ENCODE results near the gene MBNL1. TPM values are rescaled to one million over a fixed set of nuclear protein-coding genes. Genes with fewer than 3 reads are reported as not detected.

The MBNL1 gene
- polyA plus RNA-seq, 3 donors = 190 to 204 (median 191) TPM

- Histone ChIP-seq H4K20me1 (ENCODE audit: insufficient read depth, low read length) (peaks cover 98% of the 10 kb centered on the region), H3K4me3 (replicated peaks in 1 of 3; ENCODE audit: low read depth in 2 of 3, low read length in 3 of 3) (no peak overlapping the region)
Measured at GRCh38 chr3:152276681-152277080, 8.0 kb downstream of the MBNL1 start.

GRCh38 chr3:152277198-152277597 is 8.5 kb downstream of the MBNL1 start:
- no peaks in the 10 kb centered on the region for H3K36me3 ChIP-seq (replicated peaks in 1 of 2; ENCODE audit: control insufficient read depth in 1 of 2, insufficient read depth in 2 of 2, low read length in 2 of 2)
- no peak overlapping the region for H2AFZ ChIP-seq (ENCODE audit: insufficient read depth, low read depth, low read length, poor library complexity, severe bottlenecking)
- H4K20me1 ChIP-seq (ENCODE audit: insufficient read depth, low read length) = peaks cover 98% of the 10 kb centered on the region
- H3K4me3 ChIP-seq (replicated peaks in 1 of 3; ENCODE audit: low read depth in 2 of 3, low read length in 3 of 3) = no peak overlapping the region
- H3K27ac ChIP-seq (ENCODE audit: low read depth in 1 of 2, low read length in 2 of 2) = peak overlapping the region in 1 of 2 donors; percentile 65
- no peak overlapping the region for H3K9ac ChIP-seq (ENCODE audit: insufficient read depth, low read length, poor library complexity, severe bottlenecking)
- intact Hi-C loops (cut with micrococcal nuclease) = no loop called here
- H3K27me3 ChIP-seq (ENCODE audit: control insufficient read depth in 2 of 2, insufficient read depth in 2 of 2, low read length in 2 of 2) = no peaks in the 10 kb centered on the region
- Mint-ChIP-seq H3K27me3 (ENCODE audit: low read depth in 3 of 3) (no peaks in the 10 kb centered on the region), H3K4me3 (no peak overlapping the region), H3K9me3 (peaks cover 0 to 3% (median 0%) of the 10 kb centered on the region in 7 donors), H3K36me3 (peaks cover 9 to 15% of the 10 kb centered on the region in 2 donors), H3K27ac (peak overlapping the region in 2 of 7 donors; percentile 15 to 34), H3K4me1 (peaks cover 76% of the 10 kb centered on the region)
- DNase-seq = no peak
- WGBS (ENCODE audit: insufficient coverage) = no CpG with 5 or more reads among the region's 1 CpG
- H3K9me3 ChIP-seq (replicated peaks in 1 of 2; ENCODE audit: control insufficient read depth in 1 of 2, insufficient read depth in 1 of 2, low read length in 2 of 2) = no peaks in the 10 kb centered on the region
- H3K4me1 ChIP-seq (ENCODE audit: control insufficient read depth in 1 of 2, insufficient read depth in 2 of 2, low read length in 2 of 2) = peaks cover 57 to 92% of the 10 kb centered on the region in 2 donors
- peaks cover 100% of the 10 kb centered on the region for H3K79me2 ChIP-seq (ENCODE audit: insufficient read depth, low read length)
- TF ChIP-seq CTCF (IDR thresholded peaks at IDR 0.05) = no peak
- H3K4me2 ChIP-seq (replicated peaks; ENCODE audit: extremely low read depth, low read length, poor library complexity, severe bottlenecking) = no peak overlapping the region

More at GRCh38 chr3:152276681-152277080, 8.0 kb downstream of the MBNL1 start:
- H3K9me3 Mint-ChIP-seq = peaks cover 0 to 3% (median 0%) of the 10 kb centered on the region in 7 donors
- peaks cover 80% of the 10 kb centered on the region for H3K4me1 Mint-ChIP-seq
- H3K27me3 Mint-ChIP-seq (ENCODE audit: low read depth in 3 of 3) = no peaks in the 10 kb centered on the region
- no peaks in the 10 kb centered on the region for H3K27me3 ChIP-seq (ENCODE audit: control insufficient read depth in 2 of 2, insufficient read depth in 2 of 2, low read length in 2 of 2)
- intact Hi-C loops (cut with micrococcal nuclease) = no loop called here
- WGBS (ENCODE audit: insufficient coverage) = 91% methylated on average over 1 of the region's 1 CpG
- H3K9me3 ChIP-seq (replicated peaks in 1 of 2; ENCODE audit: control insufficient read depth in 1 of 2, insufficient read depth in 1 of 2, low read length in 2 of 2) = no peaks in the 10 kb centered on the region
- H3K27ac ChIP-seq (ENCODE audit: low read depth in 1 of 2, low read length in 2 of 2) = peak overlapping the region in 1 of 2 donors; percentile 57
- peak overlapping the region in 1 of 2 donors; percentile 16 for H3K4me3 Mint-ChIP-seq
- peaks cover 9 to 17% of the 10 kb centered on the region in 2 donors for H3K36me3 Mint-ChIP-seq
- H3K36me3 ChIP-seq (replicated peaks in 1 of 2; ENCODE audit: control insufficient read depth in 1 of 2, insufficient read depth in 2 of 2, low read length in 2 of 2) = no peaks in the 10 kb centered on the region
- no peak overlapping the region for H3K9ac ChIP-seq (ENCODE audit: insufficient read depth, low read length, poor library complexity, severe bottlenecking)
- H3K4me1 ChIP-seq (ENCODE audit: control insufficient read depth in 1 of 2, insufficient read depth in 2 of 2, low read length in 2 of 2) = peaks cover 58 to 92% of the 10 kb centered on the region in 2 donors
- TF ChIP-seq CTCF (IDR thresholded peaks at IDR 0.05) = no peak
- no peak for DNase-seq
- no peak overlapping the region for H2AFZ ChIP-seq (ENCODE audit: insufficient read depth, low read depth, low read length, poor library complexity, severe bottlenecking)
- H3K79me2 ChIP-seq (ENCODE audit: insufficient read depth, low read length) = peaks cover 100% of the 10 kb centered on the region
- peak overlapping the region in 6 of 7 donors; percentile 0 to 90 (median 52) for H3K27ac Mint-ChIP-seq
- H3K4me2 ChIP-seq (replicated peaks; ENCODE audit: extremely low read depth, low read length, poor library complexity, severe bottlenecking) = no peak overlapping the region
